ENCODE measurements around the gene NT5C2.

The NT5C2 gene

DNA sequence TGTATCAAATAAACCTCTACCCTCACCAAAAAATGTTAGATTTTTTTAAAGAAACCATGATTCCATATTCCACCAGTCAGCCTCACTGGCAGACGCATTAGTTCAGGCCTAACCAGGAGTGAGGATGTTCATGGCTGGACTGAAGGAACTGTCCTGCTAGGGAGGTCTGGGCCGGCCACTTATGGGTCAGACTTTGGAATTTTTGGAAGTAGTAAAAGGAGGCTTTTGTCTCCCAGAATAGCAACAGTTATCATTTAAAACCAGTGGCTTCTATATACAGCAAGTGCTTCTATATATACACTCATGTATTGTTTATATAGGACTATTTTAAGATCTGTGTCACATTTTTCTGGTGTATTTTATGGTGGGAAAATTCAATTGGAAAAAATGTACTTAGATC lies 154.5 kb downstream of the NT5C2 start:
- H3K4me2 ChIP-seq (ENCODE audit: low read depth, low read length) = no peak overlapping the region
- no peak for DNase-seq

More for the DNA sequence above, 154.5 kb downstream of the NT5C2 start:
- H3K27me3 ChIP-seq (replicated peaks; ENCODE audit: insufficient read depth, low read length) = no peaks in the 10 kb centered on the region
- H3K9me2 ChIP-seq (replicated peaks; ENCODE audit: insufficient read depth, low read length) = no peaks in the 10 kb centered on the region
- no peak overlapping the region for H2AFZ ChIP-seq (ENCODE audit: low read length)
- H3K9ac ChIP-seq (ENCODE audit: low read length) = no peak overlapping the region
- no peaks in the 10 kb centered on the region for H4K20me1 ChIP-seq (ENCODE audit: insufficient read depth, low read length)
- H3K9me3 ChIP-seq (replicated peaks; ENCODE audit: insufficient read depth, low read length) = no peaks in the 10 kb centered on the region
- TF ChIP-seq, protein P1, sequence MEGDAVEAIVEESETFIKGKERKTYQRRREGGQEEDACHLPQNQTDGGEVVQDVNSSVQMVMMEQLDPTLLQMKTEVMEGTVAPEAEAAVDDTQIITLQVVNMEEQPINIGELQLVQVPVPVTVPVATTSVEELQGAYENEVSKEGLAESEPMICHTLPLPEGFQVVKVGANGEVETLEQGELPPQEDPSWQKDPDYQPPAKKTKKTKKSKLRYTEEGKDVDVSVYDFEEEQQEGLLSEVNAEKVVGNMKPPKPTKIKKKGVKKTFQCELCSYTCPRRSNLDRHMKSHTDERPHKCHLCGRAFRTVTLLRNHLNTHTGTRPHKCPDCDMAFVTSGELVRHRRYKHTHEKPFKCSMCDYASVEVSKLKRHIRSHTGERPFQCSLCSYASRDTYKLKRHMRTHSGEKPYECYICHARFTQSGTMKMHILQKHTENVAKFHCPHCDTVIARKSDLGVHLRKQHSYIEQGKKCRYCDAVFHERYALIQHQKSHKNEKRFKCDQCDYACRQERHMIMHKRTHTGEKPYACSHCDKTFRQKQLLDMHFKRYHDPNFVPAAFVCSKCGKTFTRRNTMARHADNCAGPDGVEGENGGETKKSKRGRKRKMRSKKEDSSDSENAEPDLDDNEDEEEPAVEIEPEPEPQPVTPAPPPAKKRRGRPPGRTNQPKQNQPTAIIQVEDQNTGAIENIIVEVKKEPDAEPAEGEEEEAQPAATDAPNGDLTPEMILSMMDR (IDR thresholded peaks at IDR 0.05; ENCODE audit: low read length) = no peak
- TF ChIP-seq EZH2phosphoT487 (IDR thresholded peaks at IDR 0.05; ENCODE audit: low read length) = no peak
- H3K27ac ChIP-seq (ENCODE audit: low read length) = no peak overlapping the region
- no peaks in the 10 kb centered on the region for H3K79me2 ChIP-seq (ENCODE audit: low read length)
- no peaks in the 10 kb centered on the region for H3F3A ChIP-seq (ENCODE audit: insufficient read depth, low read length)
- no peaks in the 10 kb centered on the region for H3K36me3 ChIP-seq (replicated peaks; ENCODE audit: insufficient read depth, low read length)
- no peaks in the 10 kb centered on the region for H3K4me1 ChIP-seq (ENCODE audit: low read length)
- H3K4me3 ChIP-seq (ENCODE audit: low read length) = no peak overlapping the region
